Kidney (tissue), 14 donors: ENCODE measurements around the gene EPHA6. TPM values are rescaled to one million over a fixed set of nuclear protein-coding genes. Genes with fewer than 3 reads are reported as not detected.

Source experiments
- DNase-seq, 5 donors: peaks; one replicate each; pipeline ENCODE4 v3.0.0-alpha.2; 2013 to 2020
- FAIRE-seq: peaks from 2 replicates; lab custom pipeline; 2012; peaks lifted over from hg19 to GRCh38; lab: Jason Lieb, UNC
- H3K27ac ChIP-seq, 2 donors: one replicate each; pipeline ENCODE4 v1.7.0; 2013; ENCODE audit warnings: low read depth in 2 of 2, low read length in 2 of 2, inconsistent platforms in 1 of 2
- H3K27me3 ChIP-seq: one replicate; pipeline ENCODE4 v1.7.1; 2013; ENCODE audit warnings: low read length, inconsistent platforms; ENCODE audit not compliant: control insufficient read depth, insufficient read depth
- H3K36me3 ChIP-seq, 3 donors: one replicate each; pipeline versions ENCODE4 v1.7.0 to v1.7.1; 2013; ENCODE audit warnings: low read length in 3 of 3, control low read depth in 1 of 3, inconsistent platforms in 1 of 3; ENCODE audit not compliant: insufficient read depth in 3 of 3, control insufficient read depth in 2 of 3
- H3K4me1 ChIP-seq, 3 donors: one replicate each; pipeline versions ENCODE4 v1.7.0 to v1.7.1; 2013; ENCODE audit warnings: low read length in 3 of 3, inconsistent platforms in 1 of 3, low read depth in 1 of 3; ENCODE audit not compliant: control insufficient read depth in 2 of 3, insufficient read depth in 2 of 3
- H3K4me3 ChIP-seq, 3 donors: one replicate each; pipeline versions ENCODE4 v1.7.0 to v1.8.1; 2013; ENCODE audit warnings: low read length in 3 of 3, control low read depth in 1 of 3, inconsistent platforms in 1 of 3
- H3K9ac ChIP-seq, 3 donors: one replicate each; pipeline versions ENCODE4 v1.7.0 to v1.7.1; 2013; ENCODE audit warnings: low read length in 3 of 3, control low read depth in 1 of 3, inconsistent platforms in 1 of 3
- H3K9me3 ChIP-seq, 3 donors: one replicate each; pipeline versions ENCODE4 v1.7.0 to v1.7.1; 2013; ENCODE audit warnings: low read length in 3 of 3, control low read depth in 1 of 3, inconsistent platforms in 1 of 3; ENCODE audit not compliant: control insufficient read depth in 2 of 3, insufficient read depth in 1 of 3
- intact Hi-C: fragments of 100-400 bp; cut with DNase I; formaldehyde crosslinking; loops from one replicate; pipeline ENCODE4 v1.11.1; 2022
- polyA plus RNA-seq: library from polyadenylated mRNA; stranded (reverse); fragments of 350-450 nt; fragmentation: Illumina TruSeq; extraction: RNeasy Lipid Tissue Mini Kit (QIAGEN cat#74804); gene quantifications from one replicate; pipeline ENCODE4 v1.2.3, GENCODE V29; 2014; ENCODE audit warnings: low read depth, low replicate concordance; ENCODE audit not compliant: insufficient read depth
- total RNA-seq: library from RNA; stranded (reverse); fragmentation: NEBNext Ultra II Directional; extraction: Animal tissue kit (Norgen Biotek cat#: 25700); gene quantifications from one replicate; pipeline ENCODE4 v1.2.1, GENCODE V29; 2021
- TF ChIP-seq, protein P1 (sequence below): IDR thresholded peaks from 3 replicates; pipeline ENCODE4 v1.5.1; 2012; ENCODE audit warnings: mild to moderate bottlenecking, moderate library complexity, borderline replicate concordance; ENCODE audit not compliant: insufficient read depth; ENCODE audit errors: extremely low read depth
- donor health status: control.
- donor health status: control.
- donor health status: control.
- donor health status: control.
- donor health status: control.
- donor health status: DM: yes; HTN: yes; CAD: no.
- donor health status: Normal renal cell carcinoma (clear cell type).

EPHA6 gene
- total and polyA plus RNA-seq, 2 donors from 2014 or later = 0.66 TPM; not detected in 1

DNA sequence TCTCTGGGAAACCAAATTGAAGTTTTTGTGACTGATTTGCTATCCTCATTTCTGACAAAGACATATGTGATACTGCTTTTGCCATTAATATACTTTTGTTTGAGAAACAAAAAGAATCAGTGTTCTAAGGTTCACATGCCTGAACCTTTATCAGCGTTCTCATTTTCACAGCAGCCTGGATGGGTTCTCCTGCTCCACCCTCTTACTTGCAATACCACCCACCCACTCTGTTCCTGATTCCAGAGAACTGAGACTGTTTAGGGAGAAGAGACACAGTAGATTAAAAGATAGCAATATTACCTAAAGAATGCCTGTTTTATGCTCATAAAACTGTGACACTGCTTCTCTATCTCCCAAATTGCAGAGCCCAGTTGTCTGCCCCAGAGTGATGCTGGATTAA, 924.4 kb downstream of the EPHA6 start:
- intact Hi-C loops = no loop called here
- no peak for FAIRE-seq
- Histone ChIP-seq H3K27me3 (no peaks in the 10 kb centered on the region), H3K27ac (no peak overlapping the region), H3K4me3 (no peak overlapping the region), H3K9ac (no peak overlapping the region), H3K9me3 (no peaks in the 10 kb centered on the region), H3K4me1 (peaks cover 0 to 4% (median 0%) of the 10 kb centered on the region in 3 donors), H3K36me3 (no peaks in the 10 kb centered on the region)
- DNase-seq = no peak
- TF ChIP-seq, protein P1, sequence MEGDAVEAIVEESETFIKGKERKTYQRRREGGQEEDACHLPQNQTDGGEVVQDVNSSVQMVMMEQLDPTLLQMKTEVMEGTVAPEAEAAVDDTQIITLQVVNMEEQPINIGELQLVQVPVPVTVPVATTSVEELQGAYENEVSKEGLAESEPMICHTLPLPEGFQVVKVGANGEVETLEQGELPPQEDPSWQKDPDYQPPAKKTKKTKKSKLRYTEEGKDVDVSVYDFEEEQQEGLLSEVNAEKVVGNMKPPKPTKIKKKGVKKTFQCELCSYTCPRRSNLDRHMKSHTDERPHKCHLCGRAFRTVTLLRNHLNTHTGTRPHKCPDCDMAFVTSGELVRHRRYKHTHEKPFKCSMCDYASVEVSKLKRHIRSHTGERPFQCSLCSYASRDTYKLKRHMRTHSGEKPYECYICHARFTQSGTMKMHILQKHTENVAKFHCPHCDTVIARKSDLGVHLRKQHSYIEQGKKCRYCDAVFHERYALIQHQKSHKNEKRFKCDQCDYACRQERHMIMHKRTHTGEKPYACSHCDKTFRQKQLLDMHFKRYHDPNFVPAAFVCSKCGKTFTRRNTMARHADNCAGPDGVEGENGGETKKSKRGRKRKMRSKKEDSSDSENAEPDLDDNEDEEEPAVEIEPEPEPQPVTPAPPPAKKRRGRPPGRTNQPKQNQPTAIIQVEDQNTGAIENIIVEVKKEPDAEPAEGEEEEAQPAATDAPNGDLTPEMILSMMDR = no peak

- TF ChIP-seq, protein P1 = no peak
- Histone ChIP-seq H3K4me3 (no peak overlapping the region), H3K27me3 (no peaks in the 10 kb centered on the region), H3K9me3 (no peaks in the 10 kb centered on the region), H3K27ac (no peak overlapping the region), H3K4me1 (peaks cover 0 to 2% (median 0%) of the 10 kb centered on the region in 3 donors), H3K36me3 (no peaks in the 10 kb centered on the region), H3K9ac (no peak overlapping the region)
- intact Hi-C loops = no loop called here
- FAIRE-seq = no peak
- DNase-seq = no peak
These were observed 927.6 kb downstream of the EPHA6 start for GRCh38 chr3:97742036-97742435.

DNA sequence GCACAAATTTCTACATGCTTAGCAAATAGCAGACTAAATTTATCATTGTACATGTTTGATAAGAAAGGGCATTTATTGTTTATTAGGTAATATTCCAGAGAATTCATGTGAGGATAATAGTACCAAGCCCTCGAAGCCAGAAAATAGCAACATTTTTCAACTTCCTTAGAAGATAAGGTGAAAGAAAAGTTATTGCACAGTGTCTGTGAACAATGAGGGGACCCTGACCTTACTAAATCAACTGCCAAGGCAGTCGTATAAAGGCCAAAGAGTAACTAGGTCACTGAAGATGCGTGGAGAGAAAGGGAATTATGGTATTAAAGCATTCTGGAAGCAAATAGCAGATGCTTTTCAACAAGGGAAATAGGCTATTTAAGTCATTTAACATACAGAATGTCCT, 929.9 kb downstream of the EPHA6 start:
- Histone ChIP-seq H3K27me3 (no peaks in the 10 kb centered on the region), H3K9ac (no peak overlapping the region), H3K4me1 (no peaks in the 10 kb centered on the region), H3K4me3 (no peak overlapping the region), H3K9me3 (no peaks in the 10 kb centered on the region), H3K27ac (no peak overlapping the region), H3K36me3 (no peaks in the 10 kb centered on the region)
- DNase-seq (no peak), FAIRE-seq (no peak)
- intact Hi-C loops = no loop called here
- TF ChIP-seq, protein P1 = no peak
